HepG2 (cell line): ENCODE data around the gene MADD. TPM values are rescaled to one million over a fixed set of nuclear protein-coding genes. Genes with fewer than 3 reads are reported as not detected.

ENCODE experiments used
- FLYWCH1 ChIP-seq: sonication (generic); formaldehyde crosslinking; IDR thresholded peaks from 2 replicates; pipeline ENCODE4 v1.8.1; 2023; ENCODE audit warnings: mild to moderate bottlenecking, missing genetic modification reagents
- KMT2B ChIP-seq: IDR thresholded peaks from 2 replicates; pipeline ENCODE4 v1.6.1; 2016; ENCODE audit warnings: missing genetic modification reagents, missing compliant biosample characterization
- MED13 ChIP-seq: sonication (generic); formaldehyde crosslinking; IDR thresholded peaks from 2 replicates; pipeline ENCODE4 v1.5.0; 2020; ENCODE audit warnings: missing genetic modification reagents
- PAF1 ChIP-seq: IDR thresholded peaks from 2 replicates; pipeline ENCODE4 v1.6.1; 2016; ENCODE audit warnings: missing genetic modification reagents, missing compliant biosample characterization
- PHF21A ChIP-seq: sonication (generic); formaldehyde crosslinking; IDR thresholded peaks from 2 replicates; pipeline ENCODE4 v1.5.0; 2020; ENCODE audit warnings: mild to moderate bottlenecking, missing genetic modification reagents
- TCF12 ChIP-seq, 2 experiments: fragments of 450-650 bp in 1 of 2; sonication (generic) in 1 of 2; formaldehyde crosslinking in 1 of 2; IDR thresholded peaks; 2 replicates each; pipeline versions ENCODE4 v1.6.1 to v1.8.0; 2017 to 2022; ENCODE audit warnings: antibody characterized with exemption in 1 of 2, mild to moderate bottlenecking in 1 of 2, missing genetic modification reagents in 1 of 2, moderate library complexity in 1 of 2
- THAP9 ChIP-seq: sonication (generic); formaldehyde crosslinking; IDR thresholded peaks from 2 replicates; pipeline ENCODE4; 2020; ENCODE audit warnings: missing genetic modification reagents, mild to moderate bottlenecking, borderline replicate concordance
- ZNF280B ChIP-seq: sonication (generic); formaldehyde crosslinking; IDR thresholded peaks from 2 replicates; pipeline ENCODE4 v1.5.0; 2020; ENCODE audit warnings: missing genetic modification reagents, mild to moderate bottlenecking, borderline replicate concordance
- ZNF292 ChIP-seq: sonication (generic); formaldehyde crosslinking; IDR thresholded peaks from 2 replicates; pipeline ENCODE4 v1.8.1; 2022; ENCODE audit warnings: mild to moderate bottlenecking, low read depth, missing genetic modification reagents, borderline replicate concordance
- ZNF629 ChIP-seq: sonication (generic); formaldehyde crosslinking; conservative IDR thresholded peaks from 2 replicates; pipeline ENCODE4 v1.5.0; 2020; ENCODE audit warnings: missing genetic modification reagents
- polyA plus RNA-seq, 8 experiments: library from polyadenylated mRNA; depleted of rRNA in 3 of 8; stranded (reverse) in 7 of 8; unstranded in 1 of 8; fragments of >200 nt; fragmentation: Illumina TruSeq in 4 of 8; extraction: Trizol in 4 of 8; gene quantifications; 2 replicates each; pipeline versions ENCODE4 v1.2.1 to v1.2.3, GENCODE V29; 2011 to 2016; ENCODE audit warnings: low read depth in 4 of 8, missing spikeins in 1 of 8, mixed read lengths in 1 of 8; ENCODE audit not compliant: insufficient read depth in 1 of 8
- total RNA-seq, 5 experiments: library from RNA; depleted of rRNA; stranded (reverse); fragments of >200 nt; fragmentation: Illumina TruSeq; extraction: Trizol; gene quantifications; 2 replicates each; pipeline ENCODE4 v1.2.3, GENCODE V29; 2016; ENCODE audit warnings: low read depth in 1 of 5

The MADD gene
- total and polyA plus RNA-seq, 2 of the 13 experiments (the other 11 are each of a cell fraction or from before 2014, with no cell fraction given): 18.0 to 29.2 TPM

GRCh38 chr11:47360341-47360740, 90.4 kb downstream of the MADD start (continued):
- no peak for TF ChIP-seq THAP9
- TF ChIP-seq MED13 (CRISPR knock-in tag): no peak
- TF ChIP-seq ZNF292 (CRISPR knock-in tag): 0 out of 2 replicates have a peak, but pooled peaks have one; percentile 6
- no peak for TF ChIP-seq PHF21A
- TF ChIP-seq FLYWCH1 (CRISPR knock-in tag): no peak
- no peak for TF ChIP-seq TCF12 (IDR thresholded peaks at IDR 0.05)
- no peak for TF ChIP-seq TCF12 (CRISPR knock-in tag; IDR thresholded peaks at IDR 0.05)
- TF ChIP-seq PAF1 (CRISPR knock-in tag): no peak
- no peak for TF ChIP-seq ZNF280B (CRISPR knock-in tag)
- no peak for TF ChIP-seq KMT2B (CRISPR knock-in tag)
- peak; percentile 41; the same call in 1 of the 2 replicates for TF ChIP-seq ZNF629
- TF ChIP-seq, all 625 proteins: peak for 3
